HEK293 (cell line): ENCODE measurements around the gene KDM6A.

Source experiments
- CTCF ChIP-seq: fragments of 450-650 bp; formaldehyde crosslinking; IDR thresholded peaks from 2 replicates; pipeline ENCODE4 v1.5.1; 2016; ENCODE audit warnings: missing biosample characterization, missing genetic modification characterization
- SCRT1 ChIP-seq: fragments of 450-650 bp; formaldehyde crosslinking; IDR thresholded peaks from 2 replicates; pipeline ENCODE4 v1.5.1; 2016; ENCODE audit warnings: missing biosample characterization, missing genetic modification characterization, borderline replicate concordance
- ZNF121 ChIP-seq: fragments of 450-650 bp; formaldehyde crosslinking; IDR thresholded peaks from 2 replicates; pipeline ENCODE4 v1.5.1; 2016; ENCODE audit warnings: missing biosample characterization, missing genetic modification characterization
- ZNF521 ChIP-seq: fragments of 450-650 bp; formaldehyde crosslinking; IDR thresholded peaks from 2 replicates; pipeline ENCODE4 v1.5.1; 2017; ENCODE audit warnings: missing biosample characterization, mild to moderate bottlenecking, missing genetic modification characterization
- TF ChIP-seq, protein P1 (sequence below): fragments of 450-650 bp; formaldehyde crosslinking; IDR thresholded peaks from 2 replicates; pipeline ENCODE4 v1.5.1; 2016; ENCODE audit warnings: missing biosample characterization, missing genetic modification characterization

- no peak for TF ChIP-seq CTCF (tag by site-specific recombination)
- no peak for TF ChIP-seq ZNF121 (tag by site-specific recombination)
- TF ChIP-seq ZNF521 (tag by site-specific recombination) = no peak
- TF ChIP-seq, protein P1, sequence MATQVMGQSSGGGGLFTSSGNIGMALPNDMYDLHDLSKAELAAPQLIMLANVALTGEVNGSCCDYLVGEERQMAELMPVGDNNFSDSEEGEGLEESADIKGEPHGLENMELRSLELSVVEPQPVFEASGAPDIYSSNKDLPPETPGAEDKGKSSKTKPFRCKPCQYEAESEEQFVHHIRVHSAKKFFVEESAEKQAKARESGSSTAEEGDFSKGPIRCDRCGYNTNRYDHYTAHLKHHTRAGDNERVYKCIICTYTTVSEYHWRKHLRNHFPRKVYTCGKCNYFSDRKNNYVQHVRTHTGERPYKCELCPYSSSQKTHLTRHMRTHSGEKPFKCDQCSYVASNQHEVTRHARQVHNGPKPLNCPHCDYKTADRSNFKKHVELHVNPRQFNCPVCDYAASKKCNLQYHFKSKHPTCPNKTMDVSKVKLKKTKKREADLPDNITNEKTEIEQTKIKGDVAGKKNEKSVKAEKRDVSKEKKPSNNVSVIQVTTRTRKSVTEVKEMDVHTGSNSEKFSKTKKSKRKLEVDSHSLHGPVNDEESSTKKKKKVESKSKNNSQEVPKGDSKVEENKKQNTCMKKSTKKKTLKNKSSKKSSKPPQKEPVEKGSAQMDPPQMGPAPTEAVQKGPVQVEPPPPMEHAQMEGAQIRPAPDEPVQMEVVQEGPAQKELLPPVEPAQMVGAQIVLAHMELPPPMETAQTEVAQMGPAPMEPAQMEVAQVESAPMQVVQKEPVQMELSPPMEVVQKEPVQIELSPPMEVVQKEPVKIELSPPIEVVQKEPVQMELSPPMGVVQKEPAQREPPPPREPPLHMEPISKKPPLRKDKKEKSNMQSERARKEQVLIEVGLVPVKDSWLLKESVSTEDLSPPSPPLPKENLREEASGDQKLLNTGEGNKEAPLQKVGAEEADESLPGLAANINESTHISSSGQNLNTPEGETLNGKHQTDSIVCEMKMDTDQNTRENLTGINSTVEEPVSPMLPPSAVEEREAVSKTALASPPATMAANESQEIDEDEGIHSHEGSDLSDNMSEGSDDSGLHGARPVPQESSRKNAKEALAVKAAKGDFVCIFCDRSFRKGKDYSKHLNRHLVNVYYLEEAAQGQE = no peak
- no peak for TF ChIP-seq SCRT1
Observed at GRCh38 chrX:44908153-44908552, 35.2 kb downstream of the KDM6A start.
